Endodermal cell (in vitro differentiated cells): ENCODE data around the gene MTA1. TPM values are rescaled to one million over a fixed set of nuclear protein-coding genes. Genes with fewer than 3 reads are reported as not detected.
A peak's percentile ranks its signal among the peaks of the same experiment; 100 is the strongest.

Experiments used
- DNase-seq: peaks from one replicate; pipeline ENCODE4 v3.0.0-alpha.2; 2017
- H3K27ac ChIP-seq: 2 replicates; pipeline ENCODE4 v1.5.1; 2013; ENCODE audit warnings: mild to moderate bottlenecking, low read depth, low read length, moderate library complexity
- H3K27me3 ChIP-seq: 2 replicates; pipeline ENCODE4 v1.6.1; 2013; ENCODE audit warnings: mild to moderate bottlenecking, low read length, moderate library complexity; ENCODE audit not compliant: insufficient read depth, control insufficient read depth, poor library complexity, severe bottlenecking
- H3K36me3 ChIP-seq: 2 replicates; pipeline ENCODE4 v1.7.0; 2013; ENCODE audit warnings: mild to moderate bottlenecking, low read length, moderate library complexity; ENCODE audit not compliant: control insufficient read depth, insufficient read depth
- H3K4me1 ChIP-seq: one replicate; pipeline ENCODE4 v1.7.0; 2013; ENCODE audit warnings: low read length; ENCODE audit not compliant: control insufficient read depth, insufficient read depth
- H3K4me3 ChIP-seq: 2 replicates; pipeline ENCODE4 v1.5.1; 2013; ENCODE audit warnings: mild to moderate bottlenecking, low read length, moderate library complexity
- H3K9ac ChIP-seq: 2 replicates; pipeline ENCODE4 v1.6.1; 2013; ENCODE audit warnings: mild to moderate bottlenecking, low read length, moderate library complexity; ENCODE audit not compliant: poor library complexity, severe bottlenecking; ENCODE audit errors: extremely low read depth
- H3K9me3 ChIP-seq: 2 replicates; pipeline ENCODE4 v1.6.1; 2013; ENCODE audit warnings: mild to moderate bottlenecking, low read length, moderate library complexity; ENCODE audit not compliant: control insufficient read depth
- H3K27ac Mint-ChIP-seq: 2 replicates; pipeline ENCODE4 v1.8.0; 2020; ENCODE audit warnings: mixed read lengths
- H3K27me3 Mint-ChIP-seq: 2 replicates; pipeline ENCODE4 v1.8.0; 2021; ENCODE audit warnings: mild to moderate bottlenecking, mixed read lengths; ENCODE audit not compliant: insufficient read depth
- H3K36me3 Mint-ChIP-seq: 2 replicates; pipeline ENCODE4 v1.8.0; 2020; ENCODE audit warnings: low read depth, mixed read lengths
- H3K4me1 Mint-ChIP-seq: 2 replicates; pipeline ENCODE4 v1.8.0; 2020; ENCODE audit warnings: mixed read lengths
- H3K4me3 Mint-ChIP-seq: 2 replicates; pipeline ENCODE4 v1.8.0; 2020; ENCODE audit warnings: mild to moderate bottlenecking, moderate library complexity, mixed read lengths
- H3K9me3 Mint-ChIP-seq: 2 replicates; pipeline ENCODE4 v1.8.0; 2020; ENCODE audit warnings: mild to moderate bottlenecking, mixed read lengths
- CTCF ChIP-seq: fragments of 200-600 bp; sonication (generic); conservative IDR thresholded peaks from 2 replicates; pipeline ENCODE4 v1.5.0; 2021; ENCODE audit warnings: antibody characterized with exemption, mild to moderate bottlenecking
- WGBS, 2 experiments: methylation state at CpG; one replicate each; pipeline versions ENCODE4 v1.1.5 to v1.1.7; 2013; ENCODE audit warnings: missing lambda C conversion rate in 2 of 2, mixed read lengths in 1 of 2; ENCODE audit not compliant: insufficient coverage in 1 of 2, insufficient read length in 1 of 2; 5-methylcytosine and 5-hydroxymethylcytosine counted together
- total RNA-seq, 2 donors: library from RNA; stranded (reverse); fragmentation: NEBNext Ultra II Directional in 1 of 2; extraction: Animal tissue kit (Norgen Biotek cat#: 25700) in 1 of 2; gene quantifications; 2 replicates in 1 of 2; 3 replicates in 1 of 2; pipeline ENCODE4 v1.2.1, GENCODE V29; 2021

Gene MTA1
- total RNA-seq, 2 donors from 2014 or later: 245 to 246 TPM

GRCh38 chr14:105445901-105446845 is 26.5 kb downstream of the MTA1 start:
- no peaks in the 10 kb centered on the region for H3K4me1 ChIP-seq
- Mint-ChIP-seq H3K36me3 (peaks cover 28% of the 10 kb centered on the region), H3K27me3 (no peaks in the 10 kb centered on the region), H3K27ac (no peak overlapping the region), H3K4me1 (no peaks in the 10 kb centered on the region), H3K4me3 (no peak overlapping the region), H3K9me3 (no peaks in the 10 kb centered on the region)
- no peak overlapping the region for H3K4me3 ChIP-seq
- no peak for DNase-seq
- H3K27ac ChIP-seq: no peak overlapping the region
- H3K27me3 ChIP-seq: no peaks in the 10 kb centered on the region
- H3K9ac ChIP-seq: no peak overlapping the region
- 93 to 95% methylated on average over 17 to 26 of the region's 26 CpGs for WGBS, 2 experiments
- H3K36me3 ChIP-seq: peaks cover 35% of the 10 kb centered on the region
- H3K9me3 ChIP-seq: no peaks in the 10 kb centered on the region
- no peak for TF ChIP-seq CTCF

- Histone ChIP-seq H3K27me3 (no peaks in the 10 kb centered on the region), H3K9ac (no peak overlapping the region), H3K4me3 (no peak overlapping the region), H3K36me3 (peaks cover 39% of the 10 kb centered on the region), H3K4me1 (no peaks in the 10 kb centered on the region), H3K9me3 (no peaks in the 10 kb centered on the region), H3K27ac (no peak overlapping the region)
- TF ChIP-seq CTCF: no peak
- WGBS, 2 experiments: 88 to 93% methylated on average over 3 to 14 of the region's 14 CpGs
- no peaks in the 10 kb centered on the region for H3K9me3 Mint-ChIP-seq
- DNase-seq: no peak
- H3K36me3 Mint-ChIP-seq: peaks cover 30% of the 10 kb centered on the region
- no peaks in the 10 kb centered on the region for H3K4me1 Mint-ChIP-seq
- H3K27ac Mint-ChIP-seq: peak overlapping the region; percentile 35
- H3K27me3 Mint-ChIP-seq: no peaks in the 10 kb centered on the region
- no peak overlapping the region for H3K4me3 Mint-ChIP-seq
Observed at GRCh38 chr14:105446971-105447370, 27.3 kb downstream of the MTA1 start.

GRCh38 chr14:105447651-105448640 is 28.3 kb downstream of the MTA1 start:
- H3K27me3 Mint-ChIP-seq: no peaks in the 10 kb centered on the region
- Histone ChIP-seq H3K4me3 (no peak overlapping the region), H3K27me3 (no peaks in the 10 kb centered on the region), H3K27ac (peak overlapping the region; percentile 53), H3K4me1 (no peaks in the 10 kb centered on the region), H3K9ac (no peak overlapping the region), H3K36me3 (peaks cover 39% of the 10 kb centered on the region), H3K9me3 (no peaks in the 10 kb centered on the region)
- TF ChIP-seq CTCF: no peak
- no peaks in the 10 kb centered on the region for H3K9me3 Mint-ChIP-seq
- H3K4me3 Mint-ChIP-seq: no peak overlapping the region
- no peak overlapping the region for H3K27ac Mint-ChIP-seq
- H3K36me3 Mint-ChIP-seq: peaks cover 30% of the 10 kb centered on the region
- DNase-seq: no peak
- no peaks in the 10 kb centered on the region for H3K4me1 Mint-ChIP-seq
- 95 to 96% methylated on average over 22 to 31 of the region's 31 CpGs for WGBS, 2 experiments
